GM12872 (cell line): ENCODE data around the gene EML3.

Source experiments
- CTCF ChIP-seq: IDR thresholded peaks from 3 replicates; pipeline ENCODE4 v1.5.1; 2011; ENCODE audit warnings: low read depth, mild to moderate bottlenecking, low read length, moderate library complexity; ENCODE audit not compliant: insufficient read depth

EML3 gene

GRCh38 chr11:62612366-62613290, at the start of gene EML3, which contains the start of gene ROM1:
Gene EML3, minus strand, starts transcription at chr11:62612775. Its CDS starts 318 bp downstream, at chr11:62612457.
Gene ROM1, plus strand, starts transcription at chr11:62613257. Its CDS starts 25 bp downstream, at chr11:62613282.
- peak; percentile 88 for TF ChIP-seq CTCF

- TF ChIP-seq CTCF = no peak
Observed at GRCh38 chr11:62656796-62657429, 44.3 kb upstream of the EML3 start.

GRCh38 chr11:62654297-62654696, 41.7 kb upstream of the EML3 start:
- no peak for TF ChIP-seq CTCF

GRCh38 chr11:62652161-62653006, 39.8 kb upstream of the EML3 start:
- TF ChIP-seq CTCF = no peak

- TF ChIP-seq CTCF = no peak
Observed at GRCh38 chr11:62649486-62649885, 36.9 kb upstream of the EML3 start.

GRCh38 chr11:62648967-62649364, 36.4 kb upstream of the EML3 start:
- TF ChIP-seq CTCF = no peak
